Neural cell (in vitro differentiated cells): ENCODE measurements around the gene RALGPS1.

Experiments used
- EZH2 ChIP-seq: fragments of 200-600, 300-800 bp; shearing (Covaris generic), sonication (generic); IDR thresholded peaks from 2 replicates; pipeline ENCODE4 v1.6.1; 2014; ENCODE audit warnings: antibody characterized with exemption, low read length, borderline replicate concordance, mild to moderate bottlenecking; ENCODE audit not compliant: insufficient read depth, poor library complexity, severe bottlenecking
- RAD21 ChIP-seq: fragments of 450-650 bp; conservative IDR thresholded peaks from 2 replicates; pipeline ENCODE4 v1.6.1; 2014; ENCODE audit warnings: antibody characterized with exemption, mild to moderate bottlenecking, moderate library complexity
- TF ChIP-seq, protein P1 (sequence below): fragments of 450-650 bp; IDR thresholded peaks from 2 replicates; pipeline ENCODE4 v1.5.1; 2014; ENCODE audit warnings: antibody characterized with exemption, mild to moderate bottlenecking, moderate library complexity; ENCODE audit not compliant: poor library complexity, severe bottlenecking

DNA sequence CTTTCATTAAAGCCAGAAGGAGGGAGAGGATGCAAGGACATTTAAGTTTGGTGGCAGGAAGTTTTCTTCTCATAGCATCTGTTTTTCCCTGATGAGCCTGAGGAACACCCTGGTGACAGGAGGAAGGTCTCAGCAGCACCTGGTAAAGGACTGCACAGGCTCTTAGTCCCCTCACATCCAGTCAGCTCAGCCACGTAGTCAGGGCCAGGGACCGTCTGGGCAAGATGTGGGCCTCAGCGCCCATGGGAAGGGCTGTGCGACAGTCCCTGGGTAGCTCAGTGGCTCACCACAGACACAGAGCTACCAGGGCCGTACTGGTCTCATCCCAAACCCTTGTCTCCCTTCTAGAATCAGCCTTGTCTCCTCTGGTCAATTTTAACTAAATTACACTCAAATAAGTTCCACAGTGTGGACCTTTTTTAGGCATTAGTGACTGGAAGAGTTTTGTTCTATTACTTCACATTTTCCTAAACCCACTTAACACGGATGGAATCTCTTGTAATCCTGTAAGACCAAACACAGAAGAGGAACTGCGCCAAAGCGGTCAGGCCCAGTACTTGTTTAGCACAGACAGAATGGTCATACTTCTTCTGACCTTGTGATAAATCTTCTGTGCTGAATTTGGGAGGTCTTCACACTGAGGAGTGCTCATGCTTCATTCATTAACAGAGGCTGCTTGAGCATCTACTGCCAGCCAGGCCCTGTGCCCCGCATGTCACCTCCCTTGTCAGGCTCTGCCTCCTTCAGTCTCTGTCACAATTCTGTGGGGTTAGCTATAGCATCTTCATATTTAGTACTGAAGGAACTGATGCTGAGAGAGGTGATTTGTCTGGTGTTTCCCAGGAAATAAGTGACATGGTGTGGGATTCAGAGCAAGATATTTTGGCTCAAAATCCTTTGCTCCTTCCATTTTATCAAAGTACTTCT, 116.5 kb downstream of the RALGPS1 start:
- TF ChIP-seq, protein P1, sequence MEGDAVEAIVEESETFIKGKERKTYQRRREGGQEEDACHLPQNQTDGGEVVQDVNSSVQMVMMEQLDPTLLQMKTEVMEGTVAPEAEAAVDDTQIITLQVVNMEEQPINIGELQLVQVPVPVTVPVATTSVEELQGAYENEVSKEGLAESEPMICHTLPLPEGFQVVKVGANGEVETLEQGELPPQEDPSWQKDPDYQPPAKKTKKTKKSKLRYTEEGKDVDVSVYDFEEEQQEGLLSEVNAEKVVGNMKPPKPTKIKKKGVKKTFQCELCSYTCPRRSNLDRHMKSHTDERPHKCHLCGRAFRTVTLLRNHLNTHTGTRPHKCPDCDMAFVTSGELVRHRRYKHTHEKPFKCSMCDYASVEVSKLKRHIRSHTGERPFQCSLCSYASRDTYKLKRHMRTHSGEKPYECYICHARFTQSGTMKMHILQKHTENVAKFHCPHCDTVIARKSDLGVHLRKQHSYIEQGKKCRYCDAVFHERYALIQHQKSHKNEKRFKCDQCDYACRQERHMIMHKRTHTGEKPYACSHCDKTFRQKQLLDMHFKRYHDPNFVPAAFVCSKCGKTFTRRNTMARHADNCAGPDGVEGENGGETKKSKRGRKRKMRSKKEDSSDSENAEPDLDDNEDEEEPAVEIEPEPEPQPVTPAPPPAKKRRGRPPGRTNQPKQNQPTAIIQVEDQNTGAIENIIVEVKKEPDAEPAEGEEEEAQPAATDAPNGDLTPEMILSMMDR, result no peak
- TF ChIP-seq RAD21 (no peak), EZH2 (no peak)
